Heart right ventricle (tissue), 16 donors: ENCODE measurements around the gene CIBAR2. TPM values are rescaled to one million over a fixed set of nuclear protein-coding genes. Genes with fewer than 3 reads are reported as not detected.

Source experiments
- ATAC-seq, 8 donors: fragments of 200-7000 bp; cut with Tn5 transposase; one replicate each; pipeline ENCODE4 v1.9.1; 2020; ENCODE audit warnings: mild to moderate bottlenecking in 8 of 8, moderate library complexity in 8 of 8, moderate number of reproducible peaks in 1 of 8
- DNase-seq, 2 donors: peaks; one replicate each; pipeline ENCODE4 v3.0.0-alpha.2; 2020
- H3K27ac ChIP-seq, 10 donors: fragments of 200-600 bp; sonication (generic) in 2 of 10; one replicate each; pipeline versions ENCODE4 v1.5.0 to v1.8.0; 2020 to 2022; ENCODE audit warnings: mild to moderate bottlenecking in 3 of 10
- H3K27me3 ChIP-seq, 7 donors: fragments of 200-600 bp; one replicate each; pipeline ENCODE4 v1.8.0; 2021 to 2022; ENCODE audit warnings: mild to moderate bottlenecking in 2 of 7
- H3K36me3 ChIP-seq, 9 donors: fragments of 200-600 bp; sonication (generic) in 1 of 9; one replicate each; pipeline versions ENCODE4 v1.5.0 to v1.8.0; 2020 to 2022; ENCODE audit warnings: mild to moderate bottlenecking in 2 of 9
- H3K4me1 ChIP-seq, 9 donors: fragments of 200-600 bp; sonication (generic) in 1 of 9; one replicate each; pipeline versions ENCODE4 v1.5.0 to v1.8.0; 2020 to 2022; ENCODE audit warnings: mild to moderate bottlenecking in 4 of 9
- H3K4me3 ChIP-seq, 10 donors: fragments of 200-600 bp; sonication (generic) in 2 of 10; one replicate each; pipeline versions ENCODE4 v1.5.0 to v1.8.0; 2020 to 2022; ENCODE audit warnings: mild to moderate bottlenecking in 7 of 10, moderate library complexity in 2 of 10
- H3K9me3 ChIP-seq, 11 donors: fragments of 200-600 bp in 10 of 11; sonication (generic) in 2 of 11; one replicate each; pipeline versions ENCODE4 v1.5.0 to v1.8.0; 2013 to 2022; ENCODE audit warnings: mild to moderate bottlenecking in 2 of 11, control low read depth in 1 of 11, moderate library complexity in 1 of 11
- CTCF ChIP-seq, 9 donors: fragments of 200-600 bp; sonication (generic) in 2 of 9; IDR thresholded peaks; one replicate each; pipeline versions ENCODE4 v1.5.0 to v1.8.0; 2021 to 2022; ENCODE audit warnings: antibody characterized with exemption in 9 of 9, mild to moderate bottlenecking in 5 of 9, moderate library complexity in 1 of 9
- WGBS, 2 donors: extraction: QIAGEN DNeasy Blood & Tissue Kit; methylation state at CpG; one replicate each; pipeline ENCODE4 v1.1.7; 2013; ENCODE audit warnings: inconsistent platforms in 1 of 2; 5-methylcytosine and 5-hydroxymethylcytosine counted together
- intact Hi-C, 10 donors: fragments of 100-400 bp; cut with DNase I; formaldehyde crosslinking; loops; one replicate each; pipeline versions ENCODE4 v1.11.1 to v1.14.2; 2022
- polyA plus RNA-seq, 2 donors: library from polyadenylated mRNA; stranded (reverse); fragments of 200-250 nt; gene quantifications; one replicate each; pipeline ENCODE4 v1.2.3, GENCODE V29; 2013
- total RNA-seq, 10 donors: library from RNA; stranded (reverse); fragmentation: NEBNext Ultra II Directional in 3 of 10; extraction: Animal tissue kit (Norgen Biotek cat#: 25700) in 3 of 10; gene quantifications; one replicate each; pipeline versions ENCODE4 v1.2.1 to v1.2.4, GENCODE V29; 2021 to 2023
- donor health status: Arrhythmogenic right ventricular cardiomyopathy.
- donor health status: ischemic (EF 13 %, LVEDD 7.1; RV severe dilation, severe dysfunction).
- donor health status: healthy with polysubstance abuse.
- donor health status: DM: no; HTN: yes; CAD: no.
- donor health status: DM: no; HTN: no; CAD: no.
- donor health status: ischemic (EF 25% LVEDD 6.9; RV normal size, moderate dysfunction).
- donor health status: ischemic (EF 25% LVEDD 5.7; RV mildly dilated, moderate dysfunction).
- donor health status: healthy.
- donor health status: DM: yes; HTN: yes; CAD: no.
- donor health status: Ischemic cardiomyopathy.
- donor health status: ischemic (EF 35%, LVEDD 5.7; RV mildly dilated, moderate dysfunction).
- donor health status: nonischemic (EF 11% LVEDD 7.7; RV severe dilation, severe dysfunction).
- donor health status: DM: yes; HTN: yes; CAD: no.
- donor health status: PGD.
- donor health status: ischemic (EF 29% LVEDD 5.4; RV normal size, mild dysfunction).
- donor health status: nonischemic (EF 23%, LVEDD 6.1; RV moderate dilation, normal function).

The CIBAR2 gene
- total and polyA plus RNA-seq, 12 donors = not detected

- Histone ChIP-seq H3K9me3 (no peaks in the 10 kb centered on the region), H3K4me3 (no peak overlapping the region), H3K36me3 (peaks cover 0 to 15% (median 0%) of the 10 kb centered on the region in 9 donors), H3K4me1 (peaks cover 6 to 32% (median 20%) of the 10 kb centered on the region in 9 donors), H3K27me3 (peaks cover 0 to 31% (median 21%) of the 10 kb centered on the region in 7 donors), H3K27ac (no peak overlapping the region)
- no peak for TF ChIP-seq CTCF (IDR thresholded peaks at IDR 0.05)
- WGBS, 2 donors = 83 to 87% methylated on average over 18 of the region's 18 CpGs
- intact Hi-C loops = no loop called here
- no peak for DNase-seq
- ATAC-seq = no peak
Observed at GRCh38 chr16:85092851-85093250, 19.4 kb downstream of the CIBAR2 start.

GRCh38 chr16:85092309-85092708, 20.0 kb downstream of the CIBAR2 start:
- no peak overlapping the region for H3K27ac ChIP-seq
- no peaks in the 10 kb centered on the region for H3K9me3 ChIP-seq
- DNase-seq (no peak), ATAC-seq (no peak)
- H3K4me3 ChIP-seq = no peak overlapping the region
- no peak for TF ChIP-seq CTCF (IDR thresholded peaks at IDR 0.05)
- intact Hi-C loops = no loop called here
- WGBS, 2 donors = 63 to 72% methylated on average over 9 of the region's 9 CpGs
- peaks cover 0 to 29% (median 16%) of the 10 kb centered on the region in 7 donors for H3K27me3 ChIP-seq
- peaks cover 0 to 15% (median 0%) of the 10 kb centered on the region in 9 donors for H3K36me3 ChIP-seq
- H3K4me1 ChIP-seq = peaks cover 6 to 32% (median 20%) of the 10 kb centered on the region in 9 donors

GRCh38 chr16:85091522-85091910, 20.8 kb downstream of the CIBAR2 start:
- no peak overlapping the region for H3K4me3 ChIP-seq
- peaks cover 6 to 32% (median 20%) of the 10 kb centered on the region in 9 donors for H3K4me1 ChIP-seq
- no peaks in the 10 kb centered on the region for H3K9me3 ChIP-seq
- intact Hi-C loops = no loop called here
- WGBS, 2 donors = 87 to 89% methylated on average over 7 of the region's 7 CpGs
- DNase-seq = no peak
- H3K36me3 ChIP-seq = peaks cover 0 to 15% (median 0%) of the 10 kb centered on the region in 9 donors
- no peak overlapping the region for H3K27ac ChIP-seq
- ATAC-seq = no peak
- peaks cover 0 to 22% (median 11%) of the 10 kb centered on the region in 7 donors for H3K27me3 ChIP-seq
- no peak for TF ChIP-seq CTCF (IDR thresholded peaks at IDR 0.05)

GRCh38 chr16:85090873-85091521, 21.3 kb downstream of the CIBAR2 start:
- H3K36me3 ChIP-seq = peaks cover 0 to 15% (median 0%) of the 10 kb centered on the region in 9 donors
- intact Hi-C loops = no loop called here
- peak in 3 of 8 donors; percentile 10 to 22 (median 17) for ATAC-seq
- H3K27ac ChIP-seq = no peak overlapping the region
- 72 to 73% methylated on average over 8 of the region's 8 CpGs for WGBS, 2 donors
- TF ChIP-seq CTCF (IDR thresholded peaks at IDR 0.05) = no peak
- H3K9me3 ChIP-seq = no peaks in the 10 kb centered on the region
- H3K27me3 ChIP-seq = peaks cover 0 to 18% (median 11%) of the 10 kb centered on the region in 7 donors
- no peak for DNase-seq
- H3K4me3 ChIP-seq = no peak overlapping the region
- peaks cover 6 to 32% (median 20%) of the 10 kb centered on the region in 9 donors for H3K4me1 ChIP-seq
